Mucosa of gallbladder (tissue), 1 donor: Measurements from ENCODE around the gene HSF2BP. TPM values are rescaled to one million over a fixed set of nuclear protein-coding genes. Genes with fewer than 3 reads are reported as not detected.
"Not testable (repeated sequence)": the region's sequence is repeated elsewhere in the genome, so short reads cannot be mapped to it uniquely, and the experiment has no call there.

Source experiments
- DNase-seq: peaks from one replicate; pipeline ENCODE4 v3.0.0-alpha.2; 2020; ENCODE audit warnings: low spot score
- total RNA-seq: library from RNA; stranded (reverse); gene quantifications from one replicate; pipeline ENCODE4 v1.2.1, GENCODE V29; 2021
- donor health status: DM: no; HTN: no; CAD: no.

Gene HSF2BP
- total RNA-seq, 1 donor from 2014 or later: 0.26 TPM

GRCh38 chr21:43516860-43517627 is 142.2 kb downstream of the HSF2BP start:
- not testable (repeated sequence) for DNase-seq

- DNase-seq: not testable (repeated sequence)
These were observed 142.9 kb downstream of the HSF2BP start for GRCh38 chr21:43516295-43516847.

- not testable (repeated sequence) for DNase-seq
These were observed 144.5 kb downstream of the HSF2BP start for GRCh38 chr21:43514834-43515233.

- not testable (repeated sequence) for DNase-seq
These were observed 146.3 kb downstream of the HSF2BP start for GRCh38 chr21:43513023-43513422.

- DNase-seq: not testable (repeated sequence)
These were observed 148.1 kb downstream of the HSF2BP start for GRCh38 chr21:43511209-43511608.

- DNase-seq: not testable (repeated sequence)
These were observed 148.6 kb downstream of the HSF2BP start for GRCh38 chr21:43510669-43511068.

GRCh38 chr21:43503892-43504291 is 155.4 kb downstream of the HSF2BP start:
- not testable (repeated sequence) for DNase-seq

- not testable (repeated sequence) for DNase-seq
These were observed 156.1 kb downstream of the HSF2BP start for GRCh38 chr21:43503075-43503750.

- not testable (repeated sequence) for DNase-seq
These were observed 156.7 kb downstream of the HSF2BP start for GRCh38 chr21:43502407-43503071.

- DNase-seq: not testable (repeated sequence)
These were observed 160.4 kb downstream of the HSF2BP start for GRCh38 chr21:43498924-43499323.

GRCh38 chr21:43498065-43498464 is 161.2 kb downstream of the HSF2BP start:
- not testable (repeated sequence) for DNase-seq

- peak; percentile 9 for DNase-seq
These were observed 164.8 kb downstream of the HSF2BP start for GRCh38 chr21:43494279-43495012.

GRCh38 chr21:43493471-43493870 is 165.8 kb downstream of the HSF2BP start:
- DNase-seq: not testable (repeated sequence)

GRCh38 chr21:43488235-43488634 is 171.1 kb downstream of the HSF2BP start:
- DNase-seq: not testable (repeated sequence)

GRCh38 chr21:43486051-43486450 is 173.2 kb downstream of the HSF2BP start:
- not testable (repeated sequence) for DNase-seq

- not testable (repeated sequence) for DNase-seq
These were observed 174.3 kb downstream of the HSF2BP start for GRCh38 chr21:43485016-43485415.

- not testable (repeated sequence) for DNase-seq
These were observed 180.1 kb downstream of the HSF2BP start for GRCh38 chr21:43479197-43479596.
